Hepatocyte (in vitro differentiated cells): ENCODE results near the gene TNXB. TPM values are rescaled to one million over a fixed set of nuclear protein-coding genes. Genes with fewer than 3 reads are reported as not detected.

Experiments used
- DNase-seq: peaks from one replicate; pipeline ENCODE4 v3.0.0-alpha.2; 2016; ENCODE audit warnings: low spot score
- H2AFZ ChIP-seq: fragments of 200-600 bp; sonication (generic); 2 replicates; pipeline ENCODE4 v1.6.0; 2016; ENCODE audit warnings: antibody characterized with exemption, mild to moderate bottlenecking
- H3K27ac ChIP-seq: fragments of 200-600 bp; sonication (generic); 2 replicates; pipeline ENCODE4 v1.5.1; 2016; ENCODE audit warnings: mild to moderate bottlenecking
- H3K27me3 ChIP-seq: fragments of 200-600 bp; sonication (generic); 2 replicates; pipeline ENCODE4 v1.6.1; 2016
- H3K36me3 ChIP-seq: fragments of 200-600 bp; sonication (generic); replicated peaks from 2 replicates; pipeline ENCODE4 v1.5.1; 2016; ENCODE audit warnings: low read depth; ENCODE audit not compliant: insufficient read depth
- H3K4me1 ChIP-seq: fragments of 200-600 bp; sonication (generic); 2 replicates; pipeline ENCODE4 v1.5.1; 2016; ENCODE audit warnings: mild to moderate bottlenecking, moderate library complexity; ENCODE audit not compliant: insufficient read depth
- H3K4me2 ChIP-seq: fragments of 200-600 bp; sonication (generic); 2 replicates; pipeline ENCODE4 v1.6.0; 2016
- H3K4me3 ChIP-seq: fragments of 200-600 bp; sonication (generic); 2 replicates; pipeline ENCODE4 v1.5.1; 2016; ENCODE audit warnings: mild to moderate bottlenecking
- H3K79me2 ChIP-seq: fragments of 200-600 bp; sonication (generic); 2 replicates; pipeline ENCODE4 v1.6.0; 2017; ENCODE audit warnings: mild to moderate bottlenecking
- H3K9me2 ChIP-seq: fragments of 200-600 bp; sonication (generic); replicated peaks from 2 replicates; pipeline ENCODE4 v1.6.0; 2017; ENCODE audit warnings: mild to moderate bottlenecking; ENCODE audit not compliant: insufficient read depth
- H3K9me3 ChIP-seq: fragments of 200-600 bp; sonication (generic); 2 replicates; pipeline ENCODE4 v1.5.1; 2016; ENCODE audit warnings: low read depth, mild to moderate bottlenecking
- H4K20me1 ChIP-seq: fragments of 200-600 bp; sonication (generic); 2 replicates; pipeline ENCODE4 v1.6.0; 2016; ENCODE audit warnings: mild to moderate bottlenecking; ENCODE audit not compliant: insufficient read depth, poor library complexity, severe bottlenecking
- CTCF ChIP-seq: fragments of 200-600 bp; sonication (generic); IDR thresholded peaks from 2 replicates; pipeline ENCODE4 v1.5.1; 2016; ENCODE audit warnings: antibody characterized with exemption, mild to moderate bottlenecking; ENCODE audit not compliant: poor library complexity
- EZH2 ChIP-seq: fragments of 200-600 bp; sonication (generic); IDR thresholded peaks from 2 replicates; pipeline ENCODE4 v1.6.1; 2016; ENCODE audit warnings: antibody characterized with exemption, mild to moderate bottlenecking, borderline replicate concordance
- EZH2phosphoT487 ChIP-seq: fragments of 200-600 bp; sonication (generic); IDR thresholded peaks from one replicate; pipeline ENCODE4 v1.6.1; 2018; ENCODE audit warnings: antibody characterized with exemption, mild to moderate bottlenecking, low read depth, moderate library complexity; ENCODE audit not compliant: unreplicated experiment, severe bottlenecking
- WGBS: methylation state at CpG from one replicate; pipeline ENCODE4 v1.1.6; 2016; ENCODE audit warnings: low lambda C conversion rate; ENCODE audit errors: missing lambda C conversion rate; 5-methylcytosine and 5-hydroxymethylcytosine counted together
- polyA plus RNA-seq: library from polyadenylated mRNA; unstranded; fragments of >200 nt; fragmentation: Nextera tagmentation; extraction: Ambion mirVana; gene quantifications from 2 replicates; pipeline ENCODE4 v1.2.1, GENCODE V29; 2016
- total RNA-seq: library from RNA; depleted of rRNA; stranded (reverse); fragments of >200 nt; gene quantifications from 2 replicates; pipeline ENCODE4 v1.2.3, GENCODE V29; 2014

TNXB gene
- total and polyA plus RNA-seq, 2 experiments from 2014 or later: 9.2 to 11.6 TPM

GRCh38 chr6:32139590-32139989 lies 30.5 kb upstream of the TNXB start:
- Histone ChIP-seq H3K4me1 (peaks cover 12% of the 10 kb centered on the region), H3K36me3 (no peaks in the 10 kb centered on the region), H3K27me3 (no peaks in the 10 kb centered on the region), H2AFZ (no peak overlapping the region), H3K9me3 (no peaks in the 10 kb centered on the region), H3K4me2 (no peak overlapping the region), H3K9me2 (no peaks in the 10 kb centered on the region), H3K79me2 (no peaks in the 10 kb centered on the region), H3K4me3 (no peak overlapping the region), H3K27ac (peak overlapping the region; percentile 8), H4K20me1 (no peaks in the 10 kb centered on the region)
- WGBS: 72% methylated on average over 5 of the region's 5 CpGs
- DNase-seq: no peak
- TF ChIP-seq CTCF (no peak), EZH2phosphoT487 (no peak), EZH2 (no peak)

DNA sequence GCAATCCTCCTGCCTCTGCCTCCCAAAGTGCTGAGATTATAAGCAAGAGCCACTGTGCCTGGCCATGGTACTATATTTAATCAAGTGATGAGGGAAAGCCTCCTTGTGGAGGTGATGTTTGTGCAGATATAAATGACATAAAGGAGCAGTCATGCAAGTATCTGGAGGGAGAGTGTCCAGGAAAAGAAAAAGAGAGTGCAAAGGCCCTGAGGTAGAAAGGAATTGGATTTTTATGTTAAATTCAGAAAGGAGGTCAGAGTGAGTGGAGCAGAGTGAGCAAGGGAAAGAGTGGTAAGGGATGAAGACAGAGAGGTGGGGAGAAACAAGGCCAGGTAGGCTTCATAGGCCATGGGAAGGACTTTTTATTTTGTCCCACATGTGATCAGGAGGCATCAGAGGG lies 28.3 kb upstream of the TNXB start:
- no peaks in the 10 kb centered on the region for H3K9me2 ChIP-seq
- no peaks in the 10 kb centered on the region for H3K36me3 ChIP-seq
- H3K27me3 ChIP-seq: no peaks in the 10 kb centered on the region
- H2AFZ ChIP-seq: no peak overlapping the region
- no peaks in the 10 kb centered on the region for H3K9me3 ChIP-seq
- H3K4me2 ChIP-seq: no peak overlapping the region
- DNase-seq: no peak
- no peak for TF ChIP-seq EZH2
- no peak for TF ChIP-seq CTCF
- TF ChIP-seq EZH2phosphoT487: no peak
- no peaks in the 10 kb centered on the region for H4K20me1 ChIP-seq
- H3K79me2 ChIP-seq: no peaks in the 10 kb centered on the region
- H3K27ac ChIP-seq: no peak overlapping the region
- H3K4me3 ChIP-seq: no peak overlapping the region
- peaks cover 12% of the 10 kb centered on the region for H3K4me1 ChIP-seq

- Histone ChIP-seq H3K4me3 (no peak overlapping the region), H2AFZ (no peak overlapping the region), H3K4me1 (peaks cover 2% of the 10 kb centered on the region), H3K4me2 (no peak overlapping the region), H4K20me1 (no peaks in the 10 kb centered on the region), H3K27me3 (no peaks in the 10 kb centered on the region), H3K79me2 (peaks cover 9% of the 10 kb centered on the region), H3K9me3 (no peaks in the 10 kb centered on the region), H3K9me2 (no peaks in the 10 kb centered on the region), H3K36me3 (no peaks in the 10 kb centered on the region), H3K27ac (no peak overlapping the region)
- no peak for TF ChIP-seq EZH2
- no peak for TF ChIP-seq CTCF
- TF ChIP-seq EZH2phosphoT487: no peak
- no peak for DNase-seq
- WGBS: 85% methylated on average over 4 of the region's 4 CpGs
Observed at GRCh38 chr6:32133786-32134185, 24.6 kb upstream of the TNXB start.

DNA sequence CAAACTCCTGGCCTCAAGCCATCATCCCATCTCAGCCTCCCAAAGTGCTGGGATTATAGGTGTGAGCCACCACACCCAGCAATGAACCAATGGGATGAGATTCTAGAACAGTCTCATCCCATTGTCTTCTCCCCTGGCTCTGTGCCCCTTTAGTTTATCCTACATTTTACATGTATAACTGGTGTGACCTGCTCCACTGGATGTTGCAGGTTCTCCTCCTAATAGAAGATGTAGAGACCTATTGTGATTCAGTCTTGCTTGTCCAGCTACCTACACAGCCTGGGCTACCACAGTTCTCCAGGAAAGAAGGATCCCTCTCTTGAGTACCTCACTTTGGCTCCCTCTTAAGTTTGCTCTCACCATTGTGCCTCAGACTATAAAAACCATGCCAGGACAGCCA lies 23.0 kb upstream of the TNXB start:
- H3K27me3 ChIP-seq: no peaks in the 10 kb centered on the region
- H3K79me2 ChIP-seq: peaks cover 14% of the 10 kb centered on the region
- H3K9me3 ChIP-seq: no peaks in the 10 kb centered on the region
- H3K4me3 ChIP-seq: no peak overlapping the region
- H4K20me1 ChIP-seq: no peaks in the 10 kb centered on the region
- DNase-seq: no peak
- TF ChIP-seq CTCF: no peak
- TF ChIP-seq EZH2phosphoT487: no peak
- no peak for TF ChIP-seq EZH2
- no peaks in the 10 kb centered on the region for H3K9me2 ChIP-seq
- no peak overlapping the region for H3K4me2 ChIP-seq
- H3K4me1 ChIP-seq: peaks cover 7% of the 10 kb centered on the region
- no peak overlapping the region for H2AFZ ChIP-seq
- no peaks in the 10 kb centered on the region for H3K36me3 ChIP-seq
- H3K27ac ChIP-seq: no peak overlapping the region
